GM18951 (cell line): ENCODE measurements around the gene ZPLD1.

Experiments used
- POLR2A ChIP-seq: IDR thresholded peaks from 4 replicates; pipeline ENCODE4 v1.6.1; 2011; ENCODE audit warnings: mild to moderate bottlenecking; ENCODE audit not compliant: insufficient read length, insufficient read depth; ENCODE audit errors: extremely low read depth
- in situ Hi-C: fragments of 300-500 bp; cut with MboI; formaldehyde crosslinking; loops from one replicate; pipeline ENCODE4 v1.12.0; 2022; ENCODE audit warnings: low sequenced_read_pairs, mixed read lengths, inconsistent platforms; ENCODE audit not compliant: unreplicated experiment

Gene ZPLD1

DNA sequence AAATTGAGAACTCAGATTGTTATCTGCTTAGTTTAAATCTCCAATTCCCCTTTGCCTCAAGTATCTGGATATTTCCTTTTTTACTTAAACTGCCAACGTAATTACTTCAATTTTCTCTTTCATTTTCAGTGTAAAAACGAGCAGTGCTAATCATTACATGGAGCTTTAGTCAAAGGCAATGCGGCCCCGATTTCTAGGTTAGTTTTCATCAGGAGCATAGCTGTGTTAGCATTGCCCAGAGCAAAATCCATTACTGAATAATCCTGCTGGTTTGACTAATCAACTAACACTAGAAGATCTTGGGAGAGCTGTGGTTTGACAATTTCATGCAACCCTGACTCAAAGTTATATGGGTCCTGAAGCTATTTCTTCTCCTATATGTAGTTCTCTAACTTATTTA is 46.2 kb downstream of the ZPLD1 start:
- TF ChIP-seq POLR2A = no peak
- in situ Hi-C loops = no loop called here

DNA sequence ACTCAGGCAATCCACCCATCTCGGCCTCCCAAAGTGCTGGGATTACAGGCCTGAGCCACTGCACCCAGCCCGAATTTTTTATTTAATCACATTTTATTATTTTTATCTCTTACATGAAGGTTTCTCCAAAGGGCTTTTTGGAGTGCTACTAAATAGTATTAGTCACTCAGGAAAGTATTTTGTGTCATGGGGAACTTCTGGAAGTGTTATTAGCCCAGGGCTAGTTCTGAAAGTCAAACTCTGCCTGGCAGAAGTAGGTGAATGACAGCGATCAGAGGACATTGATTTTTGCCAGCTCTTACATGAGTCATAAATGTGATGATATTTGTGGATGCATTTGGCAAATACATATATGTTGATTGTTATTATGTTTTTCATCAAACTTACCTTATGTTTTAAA is 48.7 kb downstream of the ZPLD1 start:
- in situ Hi-C loops = no loop called here
- TF ChIP-seq POLR2A = no peak

DNA sequence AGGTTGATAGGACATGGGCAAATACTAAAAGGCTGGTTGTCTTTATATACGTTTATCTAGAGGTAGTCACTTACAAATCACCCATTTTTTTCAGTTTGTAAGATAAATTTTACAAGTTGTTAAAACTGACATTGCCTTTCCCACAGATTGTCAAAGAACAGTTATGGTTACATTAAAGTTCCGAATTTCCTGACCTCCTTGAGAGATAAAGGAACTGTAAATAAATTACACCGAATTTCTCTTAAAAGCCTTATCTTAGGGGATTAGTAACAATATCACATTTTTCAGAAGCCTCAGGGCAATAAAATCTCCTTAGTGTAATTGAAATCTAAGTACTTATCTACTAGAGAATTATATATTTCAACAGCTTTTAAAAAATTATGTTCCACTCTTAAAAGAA is 49.5 kb downstream of the ZPLD1 start:
- TF ChIP-seq POLR2A = no peak

DNA sequence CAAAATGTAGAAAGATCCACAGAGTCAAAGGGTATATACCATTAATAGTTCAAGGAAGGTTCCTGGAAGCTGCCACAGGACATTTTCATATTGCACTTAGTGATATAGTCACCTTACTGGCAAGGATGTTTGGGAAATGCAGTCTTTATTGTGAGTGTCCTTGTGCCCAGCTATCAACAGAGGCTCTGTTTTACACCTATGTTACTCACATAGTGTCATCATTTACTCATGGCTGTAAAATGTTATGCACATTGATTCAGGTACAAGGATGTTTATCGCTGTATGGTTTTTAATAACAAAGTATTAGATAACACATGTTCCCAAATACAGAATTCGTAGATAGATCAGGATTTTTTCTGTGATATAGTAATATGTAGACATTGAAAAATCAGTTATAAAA is 50.9 kb downstream of the ZPLD1 start:
- in situ Hi-C loops = no loop called here
- TF ChIP-seq POLR2A = no peak

More for the DNA sequence above, 49.5 kb downstream of the ZPLD1 start:
- in situ Hi-C loops = no loop called here

DNA sequence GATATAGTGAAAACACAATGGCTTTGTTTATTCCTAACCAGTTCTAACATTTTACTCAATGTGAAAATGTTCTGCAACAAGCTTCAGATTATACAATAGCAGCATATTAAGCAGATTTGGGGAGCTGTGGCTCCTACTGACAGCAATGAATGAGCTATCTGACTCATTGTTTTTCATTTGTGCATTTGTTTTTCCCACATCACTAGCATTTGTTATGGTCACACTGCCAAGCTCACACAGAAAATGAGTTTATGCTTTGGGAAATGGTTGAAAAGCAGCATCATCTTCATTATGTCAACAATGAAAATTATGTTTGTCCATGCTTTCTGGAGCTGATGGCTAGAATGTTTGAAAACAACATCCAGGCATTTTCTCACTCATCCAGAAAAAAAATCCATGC is 53.5 kb downstream of the ZPLD1 start:
- TF ChIP-seq POLR2A = no peak
- in situ Hi-C loops = no loop called here

DNA sequence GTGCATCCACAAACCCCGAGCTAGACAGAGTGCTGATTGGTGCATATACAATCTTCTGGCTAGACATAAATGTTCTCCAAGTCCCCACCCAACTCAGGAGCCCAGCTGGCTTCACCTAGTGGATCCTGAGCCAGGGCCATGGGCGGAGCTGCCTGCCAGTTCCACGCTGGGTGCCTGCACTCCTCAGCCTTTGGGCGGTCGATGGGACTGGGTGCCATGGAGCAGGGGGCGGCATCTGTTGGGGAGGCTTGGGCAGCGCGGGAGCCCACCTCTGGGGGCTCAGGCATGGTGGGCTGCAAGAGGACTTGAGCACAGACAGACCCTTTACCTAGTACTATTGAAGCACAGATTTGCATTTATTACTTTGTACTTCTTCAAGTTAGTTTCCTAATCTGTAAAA is 57.5 kb downstream of the ZPLD1 start:
- TF ChIP-seq POLR2A = no peak
- in situ Hi-C loops = no loop called here

DNA sequence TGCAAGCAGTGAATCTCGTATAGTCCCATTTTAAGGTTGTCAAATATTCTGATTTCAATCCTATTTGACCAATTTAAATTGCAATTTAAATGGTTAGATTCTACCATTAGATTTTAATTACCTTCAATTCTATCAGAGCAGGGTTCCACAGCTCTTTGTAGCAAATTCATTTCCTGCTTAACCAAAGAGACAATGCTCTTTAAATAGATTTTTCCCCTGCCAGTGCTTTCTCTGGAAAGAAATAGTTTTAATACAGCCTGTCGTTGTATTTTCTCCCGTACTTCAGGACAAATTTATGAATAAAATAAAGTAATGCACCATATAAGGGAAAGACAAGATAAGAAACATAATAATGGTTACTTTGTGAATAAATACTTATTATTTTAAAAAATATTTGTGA is 62.8 kb downstream of the ZPLD1 start:
- in situ Hi-C loops = no loop called here
- no peak for TF ChIP-seq POLR2A

DNA sequence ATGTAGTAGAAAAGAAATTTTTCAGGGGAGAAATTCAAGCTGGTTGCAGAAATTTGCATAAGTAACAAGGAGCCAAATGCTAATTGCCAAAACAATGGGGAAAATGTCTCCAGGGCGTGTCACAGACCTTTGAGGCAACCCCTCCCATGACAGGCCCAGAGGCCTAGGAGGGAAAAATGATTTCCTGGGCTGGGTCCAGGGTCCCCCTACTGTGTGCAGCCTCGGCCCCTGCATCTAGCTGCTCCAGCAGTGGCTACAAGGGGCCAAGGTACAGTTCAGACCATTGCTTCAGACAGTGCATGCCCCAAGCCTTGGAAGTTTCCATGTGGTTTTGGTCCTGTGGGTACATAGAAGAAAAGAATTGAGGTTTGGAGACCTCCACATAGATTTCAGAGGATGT is 70.7 kb downstream of the ZPLD1 start:
- in situ Hi-C loops = no loop called here
- no peak for TF ChIP-seq POLR2A

DNA sequence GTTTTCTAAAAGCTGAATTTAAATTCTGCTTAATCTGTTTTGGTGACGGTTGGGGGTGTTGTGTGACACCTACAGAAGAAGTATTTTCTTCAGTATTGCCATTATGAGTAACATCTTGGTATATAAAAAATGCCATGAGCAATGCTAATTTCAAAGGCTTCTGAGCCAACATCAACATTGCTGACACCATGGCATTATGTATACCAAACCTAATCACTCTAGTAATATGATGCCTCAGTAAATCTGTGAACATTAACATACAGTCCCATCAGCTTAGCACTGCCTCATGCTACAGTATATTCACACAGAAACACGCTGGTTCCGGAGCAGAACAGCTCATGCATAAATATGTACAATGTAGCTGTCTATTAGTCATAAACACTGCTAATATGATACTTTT is 75.8 kb downstream of the ZPLD1 start:
- in situ Hi-C loops = no loop called here
- no peak for TF ChIP-seq POLR2A

DNA sequence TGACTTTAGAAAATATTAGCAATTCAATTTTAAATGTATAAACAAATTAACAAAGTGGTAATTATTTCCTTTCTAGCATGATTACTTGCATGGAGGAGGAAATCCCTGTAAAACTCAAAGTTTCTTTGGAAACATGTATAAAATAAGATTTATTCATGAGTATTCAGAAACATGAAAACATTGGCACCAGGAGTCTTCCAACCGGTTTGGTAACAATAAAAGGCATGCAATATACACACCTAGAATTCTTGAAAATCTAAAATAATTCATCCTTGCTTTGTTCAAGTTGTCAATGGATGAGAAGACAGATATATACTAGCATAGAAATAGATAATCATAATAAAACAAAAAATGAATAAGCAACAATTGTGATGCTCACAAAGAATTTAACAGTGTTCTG is 76.4 kb downstream of the ZPLD1 start:
- in situ Hi-C loops = no loop called here
- no peak for TF ChIP-seq POLR2A

DNA sequence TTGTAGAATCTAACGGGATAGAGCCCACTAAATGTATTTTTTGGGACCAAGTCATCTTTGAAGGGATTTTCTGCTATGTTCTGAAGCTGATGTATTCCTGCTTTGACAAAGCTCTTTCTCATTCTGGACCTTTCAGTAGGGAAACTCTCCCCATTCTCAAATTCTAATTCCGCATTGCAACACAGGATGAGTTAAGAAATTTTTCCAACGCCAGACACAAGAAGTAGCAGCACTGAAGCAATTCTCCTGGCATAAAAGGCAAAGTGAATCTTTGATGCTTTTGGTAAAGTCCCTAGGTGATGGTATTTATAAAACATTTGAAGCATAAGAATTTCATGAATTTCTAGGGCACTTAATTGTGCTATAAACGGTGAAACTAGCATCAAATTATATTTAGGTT is 76.8 kb downstream of the ZPLD1 start:
- no peak for TF ChIP-seq POLR2A
- in situ Hi-C loops = no loop called here

DNA sequence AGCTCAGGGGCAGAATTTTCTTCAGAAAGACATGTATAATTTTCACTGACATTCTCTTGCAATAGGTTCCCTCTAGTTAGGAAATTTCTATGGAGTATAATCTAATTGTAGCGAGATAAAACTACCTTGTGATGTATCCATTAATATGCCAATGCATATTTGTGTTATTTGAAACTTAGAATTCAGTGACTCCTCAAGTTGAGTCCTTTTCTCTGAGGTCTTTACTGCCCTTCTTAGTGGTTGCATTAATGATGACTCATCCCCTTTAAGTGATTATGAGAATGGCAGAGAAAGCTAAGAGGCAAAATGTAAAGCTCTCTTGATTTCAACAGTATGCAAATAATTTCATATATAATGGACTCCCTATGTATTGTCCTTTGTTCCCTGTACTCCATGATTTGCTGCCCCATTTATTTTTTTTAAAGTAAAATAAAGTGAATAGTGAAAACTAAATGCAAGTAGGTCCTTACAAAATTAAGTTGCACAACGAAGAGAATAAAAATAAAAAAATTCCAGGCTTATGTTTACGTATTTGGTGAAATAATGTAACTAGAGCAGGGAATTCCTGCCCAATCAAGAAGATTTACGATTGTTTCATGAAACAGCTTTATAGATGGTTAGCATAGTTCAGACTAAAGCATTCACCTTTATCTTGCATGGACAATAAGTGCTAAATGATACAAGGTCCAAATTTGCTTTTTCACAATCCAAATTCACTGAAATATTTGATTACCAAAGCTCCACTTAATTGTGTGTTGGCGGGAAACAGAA is 78.1 kb downstream of the ZPLD1 start:
- no peak for TF ChIP-seq POLR2A
- in situ Hi-C loops = no loop called here

DNA sequence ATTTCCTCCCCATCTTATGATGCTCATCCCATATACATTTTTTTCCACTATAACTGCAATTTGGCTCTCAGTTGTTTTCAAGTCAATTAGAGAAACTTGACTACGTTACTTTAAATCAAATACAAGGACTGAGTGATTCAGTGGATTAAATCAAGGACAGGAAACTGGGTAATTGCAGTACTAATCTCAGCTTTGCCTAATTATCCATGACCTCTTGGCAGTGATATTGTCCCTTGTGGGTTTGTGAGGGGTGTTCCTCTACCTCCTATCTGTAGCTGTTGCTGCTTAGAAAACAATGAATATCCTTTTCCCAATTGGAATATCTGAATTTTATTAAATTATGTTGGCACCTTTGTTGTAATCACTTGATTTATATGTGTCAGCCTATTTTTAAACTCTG is 79.4 kb downstream of the ZPLD1 start:
- no peak for TF ChIP-seq POLR2A
- in situ Hi-C loops = no loop called here

DNA sequence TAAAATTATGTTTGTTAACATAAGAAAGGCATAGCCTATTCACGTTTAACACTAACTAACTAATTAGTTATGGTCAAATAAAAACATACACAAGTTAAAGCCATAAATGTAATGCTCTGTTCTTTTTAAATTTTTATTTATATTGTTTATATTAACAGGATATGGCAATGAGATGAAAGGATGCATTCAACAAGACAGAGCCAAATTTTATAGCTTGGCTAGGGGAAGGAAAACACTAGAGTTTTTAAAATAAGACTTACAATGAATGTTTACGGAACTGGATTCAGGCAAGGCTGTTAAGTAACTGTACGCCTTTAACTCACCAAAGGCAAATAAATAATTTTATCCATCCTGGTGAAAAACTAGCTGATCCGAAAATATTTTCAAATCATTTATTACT is 86.4 kb downstream of the ZPLD1 start:
- TF ChIP-seq POLR2A = no peak
- in situ Hi-C loops = no loop called here

DNA sequence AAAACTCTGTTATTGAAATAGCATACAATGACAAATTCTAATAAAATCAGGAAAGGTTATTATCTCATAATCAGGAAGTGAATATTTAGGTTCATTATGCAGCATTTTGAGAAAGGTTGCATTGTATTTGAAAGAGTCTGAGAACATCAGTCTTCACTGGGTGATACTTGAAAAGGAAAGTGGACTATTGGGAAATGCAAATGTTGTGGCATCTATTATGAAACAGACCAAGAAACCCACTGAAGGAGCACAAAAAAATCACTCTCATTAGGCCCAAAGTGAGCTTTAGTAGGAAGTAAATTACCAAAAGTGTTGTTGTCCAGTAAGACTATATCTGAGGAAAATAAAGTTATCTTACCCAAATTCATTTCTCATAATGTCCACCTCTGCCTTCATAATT is 90.8 kb downstream of the ZPLD1 start:
- in situ Hi-C loops = no loop called here
- no peak for TF ChIP-seq POLR2A
